Measurements from ENCODE around the gene KLF16.

DNA sequence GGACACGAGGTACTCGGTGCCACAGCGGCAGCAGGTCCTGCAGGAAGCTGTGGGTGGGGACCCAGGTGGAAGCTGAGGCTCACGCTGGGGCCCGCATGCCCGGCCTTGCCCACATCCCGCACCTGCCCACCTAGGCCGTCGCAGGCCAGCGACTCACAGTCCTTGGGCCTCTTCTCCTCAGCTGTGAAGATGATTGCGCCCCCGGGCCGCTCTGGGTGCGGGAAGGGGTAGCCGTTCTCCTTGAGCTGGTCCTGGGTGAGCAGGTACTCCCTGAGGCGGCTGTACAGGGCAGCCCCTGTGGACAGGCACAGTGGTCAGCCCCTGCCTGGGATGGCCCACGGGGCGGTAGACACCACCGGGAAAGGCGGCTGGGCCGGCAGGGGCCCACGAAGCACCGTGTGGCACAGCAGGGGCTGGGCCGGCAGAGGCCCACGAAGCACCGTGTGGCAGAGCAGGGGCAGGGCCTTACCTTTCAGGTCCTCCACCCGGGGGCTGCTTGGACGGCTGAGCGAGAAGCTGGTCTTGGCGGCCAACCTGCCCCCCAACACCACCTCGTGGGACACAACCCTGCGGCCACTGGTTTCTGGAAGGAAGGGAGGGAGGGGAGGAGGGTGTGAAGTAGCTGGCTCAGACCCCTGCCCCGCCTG, 44.7 kb downstream of the KLF16 start:
- no peak for TF ChIP-seq POLR2A (IDR thresholded peaks at IDR 0.05)
- no peak for TF ChIP-seq POLR2AphosphoS5 (IDR thresholded peaks at IDR 0.05)

All from gastroesophageal sphincter (tissue), 2 donors.